ENCODE results near the gene LGALSL.

The LGALSL gene

GRCh38 chr2:64469261-64469660 lies 15.3 kb downstream of the LGALSL start:
- TF ChIP-seq POLR2A (IDR thresholded peaks at IDR 0.05; ENCODE audit: extremely low read depth, insufficient read length) = no peak
- TF ChIP-seq, protein P1, sequence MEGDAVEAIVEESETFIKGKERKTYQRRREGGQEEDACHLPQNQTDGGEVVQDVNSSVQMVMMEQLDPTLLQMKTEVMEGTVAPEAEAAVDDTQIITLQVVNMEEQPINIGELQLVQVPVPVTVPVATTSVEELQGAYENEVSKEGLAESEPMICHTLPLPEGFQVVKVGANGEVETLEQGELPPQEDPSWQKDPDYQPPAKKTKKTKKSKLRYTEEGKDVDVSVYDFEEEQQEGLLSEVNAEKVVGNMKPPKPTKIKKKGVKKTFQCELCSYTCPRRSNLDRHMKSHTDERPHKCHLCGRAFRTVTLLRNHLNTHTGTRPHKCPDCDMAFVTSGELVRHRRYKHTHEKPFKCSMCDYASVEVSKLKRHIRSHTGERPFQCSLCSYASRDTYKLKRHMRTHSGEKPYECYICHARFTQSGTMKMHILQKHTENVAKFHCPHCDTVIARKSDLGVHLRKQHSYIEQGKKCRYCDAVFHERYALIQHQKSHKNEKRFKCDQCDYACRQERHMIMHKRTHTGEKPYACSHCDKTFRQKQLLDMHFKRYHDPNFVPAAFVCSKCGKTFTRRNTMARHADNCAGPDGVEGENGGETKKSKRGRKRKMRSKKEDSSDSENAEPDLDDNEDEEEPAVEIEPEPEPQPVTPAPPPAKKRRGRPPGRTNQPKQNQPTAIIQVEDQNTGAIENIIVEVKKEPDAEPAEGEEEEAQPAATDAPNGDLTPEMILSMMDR (IDR thresholded peaks at IDR 0.05; ENCODE audit: low read depth, low read length) = no peak
- no peak for TF ChIP-seq MAX (IDR thresholded peaks at IDR 0.05; ENCODE audit: low read depth, low read length)
- no peak for TF ChIP-seq MYC (IDR thresholded peaks at IDR 0.05; ENCODE audit: low read depth, low read length)
- no peak overlapping the region for H3K4me3 ChIP-seq (ENCODE audit: low read depth, low read length)
- DNase-seq (ENCODE audit: low read depth) = no peak

DNA sequence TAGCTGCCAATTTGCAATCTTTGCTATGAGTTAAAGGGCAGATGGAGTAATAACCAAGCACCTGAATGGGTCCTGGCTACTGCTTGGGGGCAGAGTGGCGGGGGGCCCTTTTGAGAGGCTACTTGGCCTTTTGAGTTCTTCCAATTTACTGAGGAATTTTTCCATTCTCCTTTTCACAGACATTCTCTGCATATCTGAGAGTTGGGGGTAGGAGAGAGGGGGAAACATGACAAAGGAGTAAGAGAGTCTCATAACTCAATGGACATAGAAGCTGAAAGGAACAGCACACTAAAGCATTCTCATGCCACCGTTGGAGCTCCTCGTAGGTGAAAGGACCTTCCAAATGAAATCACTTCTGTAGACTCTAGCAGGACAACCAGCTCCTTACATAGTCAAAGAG lies 16.1 kb downstream of the LGALSL start:
- no peak for DNase-seq (ENCODE audit: low read depth)
- no peak overlapping the region for H3K4me3 ChIP-seq (ENCODE audit: low read depth, low read length)
- no peak for TF ChIP-seq MYC (IDR thresholded peaks at IDR 0.05; ENCODE audit: low read depth, low read length)
- no peak for TF ChIP-seq POLR2A (IDR thresholded peaks at IDR 0.05; ENCODE audit: extremely low read depth, insufficient read length)
- TF ChIP-seq MAX (IDR thresholded peaks at IDR 0.05; ENCODE audit: low read depth, low read length) = no peak
- TF ChIP-seq, protein P1 (IDR thresholded peaks at IDR 0.05; ENCODE audit: low read depth, low read length) = no peak

DNA sequence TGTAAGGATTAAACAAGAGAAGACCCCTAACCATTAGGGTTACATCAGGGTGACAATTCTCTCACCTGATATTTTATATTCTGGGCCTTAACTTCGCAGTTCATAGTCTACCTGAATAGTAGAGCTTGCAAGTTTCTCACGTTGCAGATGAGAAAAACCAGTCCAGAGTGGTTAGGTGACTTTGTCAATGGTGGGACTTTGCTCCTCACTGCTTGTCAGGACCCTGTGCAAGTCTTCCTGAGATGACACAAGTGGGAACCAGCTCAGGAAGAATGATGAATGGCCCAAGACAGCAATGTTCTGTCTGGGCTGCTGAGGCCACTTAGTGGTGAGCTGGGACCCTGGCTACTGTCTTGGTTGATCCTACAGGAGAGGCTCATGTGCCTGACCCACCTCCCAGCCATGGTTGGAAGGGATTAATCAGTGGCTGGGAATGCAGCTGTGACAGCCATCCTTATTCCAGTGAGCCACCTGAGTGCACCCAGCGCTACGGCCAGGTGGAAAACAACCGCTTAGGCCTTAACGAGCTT lies 16.9 kb downstream of the LGALSL start:
- TF ChIP-seq POLR2A (IDR thresholded peaks at IDR 0.05; ENCODE audit: extremely low read depth, insufficient read length) (no peak), MYC (IDR thresholded peaks at IDR 0.05; ENCODE audit: low read depth, low read length) (no peak), MAX (IDR thresholded peaks at IDR 0.05; ENCODE audit: low read depth, low read length) (no peak)
- TF ChIP-seq, protein P1 (IDR thresholded peaks at IDR 0.05; ENCODE audit: low read depth, low read length) = no peak
- DNase-seq (ENCODE audit: low read depth) = no peak
- no peak overlapping the region for H3K4me3 ChIP-seq (ENCODE audit: low read depth, low read length)

DNA sequence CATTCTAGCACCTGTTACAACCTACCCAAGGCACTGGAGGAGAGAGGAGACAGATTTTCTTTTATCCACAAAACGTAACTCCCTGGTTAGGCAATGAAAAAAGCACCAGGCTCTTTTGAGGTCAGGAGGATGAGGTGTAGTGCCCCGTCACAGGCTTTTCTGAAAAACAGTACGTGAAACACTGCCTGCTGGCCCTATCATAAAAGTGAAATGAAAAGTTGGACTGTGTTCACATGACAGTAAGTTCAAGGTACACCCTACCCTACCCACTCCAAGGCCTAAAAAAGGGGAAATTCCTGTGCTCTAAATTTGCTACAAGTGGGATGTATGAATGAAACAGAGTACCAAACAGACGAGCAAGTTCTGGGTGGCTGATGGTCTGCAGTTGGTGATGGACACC lies 17.6 kb downstream of the LGALSL start:
- TF ChIP-seq MYC (IDR thresholded peaks at IDR 0.05; ENCODE audit: low read depth, low read length) (no peak), POLR2A (IDR thresholded peaks at IDR 0.05; ENCODE audit: extremely low read depth, insufficient read length) (no peak), MAX (IDR thresholded peaks at IDR 0.05; ENCODE audit: low read depth, low read length) (no peak)
- TF ChIP-seq, protein P1 (IDR thresholded peaks at IDR 0.05; ENCODE audit: low read depth, low read length) = no peak
- H3K4me3 ChIP-seq (ENCODE audit: low read depth, low read length) = no peak overlapping the region
- DNase-seq (ENCODE audit: low read depth) = no peak

GRCh38 chr2:64472881-64473280 lies 18.9 kb downstream of the LGALSL start:
- no peak overlapping the region for H3K4me3 ChIP-seq (ENCODE audit: low read depth, low read length)
- DNase-seq (ENCODE audit: low read depth) = no peak
- TF ChIP-seq MYC (IDR thresholded peaks at IDR 0.05; ENCODE audit: low read depth, low read length) (no peak), POLR2A (IDR thresholded peaks at IDR 0.05; ENCODE audit: extremely low read depth, insufficient read length) (no peak), MAX (IDR thresholded peaks at IDR 0.05; ENCODE audit: low read depth, low read length) (no peak)
- TF ChIP-seq, protein P1 (IDR thresholded peaks at IDR 0.05; ENCODE audit: low read depth, low read length) = no peak

Data from NB4 (cell line).